Adrenal gland (tissue), 12 donors: ENCODE data around the gene TULP3. TPM values are rescaled to one million over a fixed set of nuclear protein-coding genes. Genes with fewer than 3 reads are reported as not detected.

Source experiments
- DNase-seq, 7 donors: peaks; one replicate each; pipeline ENCODE4 v3.0.0-alpha.2; 2019 to 2020
- H3K27ac ChIP-seq, 5 donors: fragments of 200-600 bp; sonication (generic) in 4 of 5; 1 replicate in 3 of 5; 2 replicates in 2 of 5; pipeline versions ENCODE4 v1.5.1 to v1.8.0; 2016 to 2020; ENCODE audit warnings: mild to moderate bottlenecking in 1 of 5
- H3K27me3 ChIP-seq: fragments of 200-600 bp; 2 replicates; pipeline ENCODE4 v1.8.0; 2021
- H3K36me3 ChIP-seq, 2 donors: fragments of 200-600 bp; replicated peaks in 1 of 2; 1 replicate in 1 of 2; 2 replicates in 1 of 2; pipeline versions ENCODE4 v1.5.1 to v1.8.0; 2018 to 2022
- H3K4me1 ChIP-seq, 2 donors: fragments of 200-600 bp; replicated peaks in 1 of 2; 1 replicate in 1 of 2; 2 replicates in 1 of 2; pipeline versions ENCODE4 v1.5.1 to v1.8.0; 2018 to 2021
- H3K4me3 ChIP-seq, 4 donors: fragments of 200-600 bp; sonication (generic) in 3 of 4; one replicate each; pipeline ENCODE4 v1.5.1; 2016 to 2018
- H3K9me3 ChIP-seq, 3 donors: fragments of 200-600 bp; sonication (generic) in 1 of 3; replicated peaks in 1 of 3; 1 replicate in 2 of 3; 2 replicates in 1 of 3; pipeline versions ENCODE4 v1.5.1 to v1.8.0; 2016 to 2021
- POLR2A ChIP-seq, 2 donors: fragments of 450-650 bp; IDR thresholded peaks; one replicate each; pipeline ENCODE4 v1.6.1; 2017; ENCODE audit warnings: antibody characterized with exemption in 2 of 2, mild to moderate bottlenecking in 2 of 2, moderate library complexity in 1 of 2
- WGBS, 4 donors: extraction: QIAGEN DNeasy Blood & Tissue Kit in 2 of 4; methylation state at CpG; one replicate each; pipeline versions ENCODE4 v1.1.5 to v1.1.7; 2013 to 2017; 5-methylcytosine and 5-hydroxymethylcytosine counted together
- intact Hi-C, 2 donors: fragments of 100-400 bp; cut with DNase I; formaldehyde crosslinking; loops; one replicate each; pipeline versions ENCODE4 v1.14.1 to v1.15.0; 2022 to 2023
- polyA plus RNA-seq, 3 donors: library from polyadenylated mRNA; stranded (reverse); fragments of 200-250 nt in 2 of 3; fragments of 350-450 nt in 1 of 3; fragmentation: Illumina TruSeq in 1 of 3; extraction: RNeasy Lipid Tissue Mini Kit (QIAGEN cat#74804) in 1 of 3; gene quantifications; one replicate each; pipeline ENCODE4 v1.2.3, GENCODE V29; 2013 to 2014
- total RNA-seq, 9 donors: library from RNA; depleted of rRNA in 4 of 9; stranded (reverse); fragments of >200 nt in 4 of 9; fragments of 120-200 nt in 1 of 9; fragmentation: NEBNext Ultra II Directional in 1 of 9; extraction: Animal tissue kit (Norgen Biotek cat#: 25700) in 1 of 9; gene quantifications; one replicate each; pipeline versions ENCODE4 v1.1.0 to v1.2.4, GENCODE V29; 2013 to 2023
- TF ChIP-seq, protein P1 (sequence below), 6 experiments: fragments of 450-650 bp in 4 of 6; fragments of 200-600 bp in 2 of 6; sonication (generic) in 1 of 6; IDR thresholded peaks; 1 replicate in 5 of 6; 2 replicates in 1 of 6; pipeline versions ENCODE4 v1.5.1 to v1.8.0; 2016 to 2021; ENCODE audit warnings: antibody characterized with exemption in 6 of 6, mild to moderate bottlenecking in 2 of 6, moderate library complexity in 1 of 6
- donor health status: healthy with polysubstance abuse.
- donor health status: Bipolar disorder and iron deficiency.
- donor health status: DM: yes; HTN: yes; CAD: no.
- donor health status: DM: no; HTN: no; CAD: no.
- donor health status: DM: no; HTN: no; CAD: no.
- donor health status: DM: yes; HTN: yes; CAD: no.

The TULP3 gene
- total and polyA plus RNA-seq, 12 donors = 16.9 to 40.5 (median 25.0) TPM

DNA sequence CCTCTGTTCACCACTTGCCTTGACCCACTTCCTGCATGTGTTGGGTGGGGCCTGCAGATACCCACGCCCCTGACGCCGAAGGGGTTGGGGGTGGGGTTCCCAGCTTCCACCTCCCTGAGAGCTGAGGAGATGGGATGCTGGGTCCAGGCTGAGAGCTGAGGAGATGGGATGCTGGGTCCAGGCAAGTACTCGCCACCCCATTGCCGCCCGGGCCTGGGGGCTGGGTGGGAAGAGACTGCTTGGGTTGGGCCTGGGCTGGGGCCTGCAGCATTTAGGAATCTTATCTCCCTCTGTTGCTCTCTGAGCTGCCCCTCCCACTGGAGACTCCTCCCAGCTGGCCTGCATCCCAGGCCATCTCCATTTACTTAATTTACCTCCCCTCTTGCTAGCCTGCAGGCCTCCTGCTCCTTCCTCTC, 85.9 kb downstream of the TULP3 start:
- H3K4me3 ChIP-seq = no peak overlapping the region
- no peaks in the 10 kb centered on the region for H3K4me1 ChIP-seq
- no peak for DNase-seq
- no peaks in the 10 kb centered on the region for H3K36me3 ChIP-seq
- TF ChIP-seq POLR2A (IDR thresholded peaks at IDR 0.05) = no peak
- TF ChIP-seq, protein P1, sequence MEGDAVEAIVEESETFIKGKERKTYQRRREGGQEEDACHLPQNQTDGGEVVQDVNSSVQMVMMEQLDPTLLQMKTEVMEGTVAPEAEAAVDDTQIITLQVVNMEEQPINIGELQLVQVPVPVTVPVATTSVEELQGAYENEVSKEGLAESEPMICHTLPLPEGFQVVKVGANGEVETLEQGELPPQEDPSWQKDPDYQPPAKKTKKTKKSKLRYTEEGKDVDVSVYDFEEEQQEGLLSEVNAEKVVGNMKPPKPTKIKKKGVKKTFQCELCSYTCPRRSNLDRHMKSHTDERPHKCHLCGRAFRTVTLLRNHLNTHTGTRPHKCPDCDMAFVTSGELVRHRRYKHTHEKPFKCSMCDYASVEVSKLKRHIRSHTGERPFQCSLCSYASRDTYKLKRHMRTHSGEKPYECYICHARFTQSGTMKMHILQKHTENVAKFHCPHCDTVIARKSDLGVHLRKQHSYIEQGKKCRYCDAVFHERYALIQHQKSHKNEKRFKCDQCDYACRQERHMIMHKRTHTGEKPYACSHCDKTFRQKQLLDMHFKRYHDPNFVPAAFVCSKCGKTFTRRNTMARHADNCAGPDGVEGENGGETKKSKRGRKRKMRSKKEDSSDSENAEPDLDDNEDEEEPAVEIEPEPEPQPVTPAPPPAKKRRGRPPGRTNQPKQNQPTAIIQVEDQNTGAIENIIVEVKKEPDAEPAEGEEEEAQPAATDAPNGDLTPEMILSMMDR (IDR thresholded peaks at IDR 0.05) = no peak
- H3K27me3 ChIP-seq = no peaks in the 10 kb centered on the region
- intact Hi-C loops = no loop called here
- no peak overlapping the region for H3K27ac ChIP-seq
- no peaks in the 10 kb centered on the region for H3K9me3 ChIP-seq
- WGBS, 4 donors = 55 to 85% (median 60%) methylated on average over 3 to 6 of the region's 6 CpGs

DNA sequence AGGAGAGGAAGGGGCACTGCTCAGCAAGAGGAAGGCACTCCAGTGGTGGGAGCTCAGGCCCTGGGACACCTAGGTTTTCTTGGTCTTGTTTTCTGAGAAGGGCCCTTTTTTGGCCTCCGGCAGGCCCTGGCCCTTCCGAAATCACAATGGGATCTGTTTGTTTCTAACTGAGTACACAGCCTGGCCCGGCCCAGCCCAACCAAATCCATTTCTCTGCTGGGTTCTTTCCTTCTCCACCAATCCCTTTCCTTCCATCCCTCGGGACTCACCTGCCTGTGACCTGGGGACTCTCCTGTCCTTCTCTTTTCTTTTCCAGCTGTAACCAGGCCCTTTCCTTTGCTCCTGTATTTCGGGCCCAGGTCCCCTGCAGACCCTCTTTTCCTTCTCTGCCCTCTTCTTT, 87.1 kb downstream of the TULP3 start:
- TF ChIP-seq POLR2A (IDR thresholded peaks at IDR 0.05) = no peak
- TF ChIP-seq, protein P1 (IDR thresholded peaks at IDR 0.05) = no peak
- 90 to 96% (median 93%) methylated on average over 5 of the region's 5 CpGs for WGBS, 4 donors
- Histone ChIP-seq H3K27me3 (no peaks in the 10 kb centered on the region), H3K9me3 (no peaks in the 10 kb centered on the region), H3K27ac (no peak overlapping the region), H3K4me3 (no peak overlapping the region), H3K36me3 (no peaks in the 10 kb centered on the region), H3K4me1 (no peaks in the 10 kb centered on the region)
- DNase-seq = no peak
- intact Hi-C loops = no loop called here

DNA sequence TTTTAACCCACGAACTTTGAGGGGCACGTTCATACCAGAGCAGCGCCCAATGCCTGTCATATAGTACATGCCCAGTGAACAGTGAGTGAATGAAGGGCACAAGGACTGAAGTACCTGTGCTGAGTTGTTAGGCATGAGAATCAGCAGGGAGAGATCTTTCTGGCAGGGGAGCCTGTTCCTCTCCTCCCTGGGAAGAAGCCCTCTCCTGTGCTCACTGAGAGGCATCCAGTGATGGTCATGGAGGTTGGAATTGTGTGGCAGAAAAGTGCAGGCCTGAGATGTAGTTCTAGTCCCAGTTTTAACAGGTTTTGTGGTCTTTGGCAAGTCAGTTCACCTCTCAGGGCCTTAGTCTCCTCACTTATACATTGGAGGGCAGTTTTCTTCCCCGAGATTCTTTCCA, 89.1 kb downstream of the TULP3 start:
- Histone ChIP-seq H3K4me1 (no peaks in the 10 kb centered on the region), H3K27me3 (no peaks in the 10 kb centered on the region), H3K9me3 (no peaks in the 10 kb centered on the region), H3K36me3 (no peaks in the 10 kb centered on the region), H3K4me3 (no peak overlapping the region), H3K27ac (no peak overlapping the region)
- WGBS, 4 donors = 75 to 88% (median 81%) methylated on average over 4 of the region's 4 CpGs
- no peak for TF ChIP-seq POLR2A (IDR thresholded peaks at IDR 0.05)
- TF ChIP-seq, protein P1 (IDR thresholded peaks at IDR 0.05) = no peak
- DNase-seq = no peak
- intact Hi-C loops = no loop called here

DNA sequence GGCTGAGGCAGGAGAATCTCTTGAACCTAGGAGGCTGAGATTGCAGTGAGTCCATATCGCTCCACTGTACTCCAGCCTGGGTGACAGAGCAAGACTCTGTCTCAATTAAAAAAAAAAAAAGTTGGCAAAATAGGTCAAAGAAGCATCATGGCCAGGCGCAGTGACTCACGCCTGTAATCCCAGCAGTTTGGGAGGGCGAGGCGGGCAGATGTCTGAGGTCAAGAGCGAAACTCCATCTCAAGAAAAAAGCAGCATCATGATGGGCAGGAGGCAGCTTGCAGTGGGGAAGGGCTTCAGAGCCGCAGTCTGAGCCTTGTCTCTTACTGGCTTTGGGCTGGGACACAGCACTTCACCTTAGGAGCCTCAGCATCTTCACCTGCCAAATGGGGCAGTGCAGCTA, 89.9 kb downstream of the TULP3 start:
- H3K4me3 ChIP-seq = no peak overlapping the region
- no peak for TF ChIP-seq POLR2A (IDR thresholded peaks at IDR 0.05)
- TF ChIP-seq, protein P1 (IDR thresholded peaks at IDR 0.05) = no peak
- H3K36me3 ChIP-seq = no peaks in the 10 kb centered on the region
- H3K9me3 ChIP-seq = no peaks in the 10 kb centered on the region
- no peaks in the 10 kb centered on the region for H3K4me1 ChIP-seq
- intact Hi-C loops = no loop called here
- no peak overlapping the region for H3K27ac ChIP-seq
- WGBS, 4 donors = 70 to 83% (median 77%) methylated on average over 7 of the region's 7 CpGs
- H3K27me3 ChIP-seq = no peaks in the 10 kb centered on the region
- DNase-seq = no peak
